Muscle of arm (tissue), 14 donors: ENCODE data around the gene ZNF592. TPM values are rescaled to one million over a fixed set of nuclear protein-coding genes. Genes with fewer than 3 reads are reported as not detected.
"Not testable (repeated sequence)": the region's sequence is repeated elsewhere in the genome, so short reads cannot be mapped to it uniquely, and the experiment has no call there.

Experiments used
- DNase-seq: peaks from one replicate; pipeline ENCODE4 v3.0.0-alpha.2; 2013
- long read RNA-seq, 11 donors: transcript quantifications; one replicate each; lab custom pipeline, GENCODE V29; 2026
- polyA plus RNA-seq, 12 donors: library from polyadenylated mRNA; unstranded; fragments of 120-200 nt; gene quantifications; one replicate each; pipeline ENCODE4 v1.2.1, GENCODE V29; 2013; ENCODE audit not compliant: insufficient read length in 12 of 12

ZNF592 gene
- 10 to 100 TPM in 11 of 12 donors, not detected in 1; 19.5 to 29.1 (median 21.5) TPM for polyA plus RNA-seq
- long read RNA-seq, donor 1, full-length matches to known transcripts: 2 of 32 reads
- long read RNA-seq, donor 1, partial matches to known transcripts: 25 of 32 reads
- long read RNA-seq, donor 1, other reads (novel, unspliced or antisense): 5 of 32 reads
- long read RNA-seq, donor 2, full-length matches to known transcripts: 4 of 27 reads
- long read RNA-seq, donor 2, partial matches to known transcripts: 23 of 27 reads
- long read RNA-seq, donor 2, other reads (novel, unspliced or antisense): 0 of 27 reads
- long read RNA-seq, donor 3: 0 reads
- long read RNA-seq, donor 4: 0 reads
- long read RNA-seq, donor 5: 0 reads
- long read RNA-seq, donor 6, partial matches to known transcripts: 5 of 5 reads
- long read RNA-seq, donor 6, other reads (novel, unspliced or antisense): 0 of 5 reads
- long read RNA-seq, donor 7: 0 reads
- long read RNA-seq, donor 8, full-length matches to known transcripts: 3 of 11 reads
- long read RNA-seq, donor 8, partial matches to known transcripts: 8 of 11 reads
- long read RNA-seq, donor 8, other reads (novel, unspliced or antisense): 0 of 11 reads
- long read RNA-seq, donor 9, full-length matches to known transcripts: 1 of 9 reads
- long read RNA-seq, donor 9, partial matches to known transcripts: 8 of 9 reads
- long read RNA-seq, donor 9, other reads (novel, unspliced or antisense): 0 of 9 reads
- long read RNA-seq, donor 10, full-length matches to known transcripts: 1 of 20 reads
- long read RNA-seq, donor 10, partial matches to known transcripts: 19 of 20 reads
- long read RNA-seq, donor 10, other reads (novel, unspliced or antisense): 0 of 20 reads
- long read RNA-seq, donor 11, full-length matches to known transcripts: 1 of 1 reads
- long read RNA-seq, donor 11, partial matches to known transcripts: 0 of 1 reads
- long read RNA-seq, donor 11, other reads (novel, unspliced or antisense): 0 of 1 reads

GRCh38 chr15:84748274-84749110, at the start of gene ZNF592:
ZNF592 (plus strand) TSS chr15:84748592; CDS start chr15:84782676, 34,084 bp downstream.
- peak; percentile 79 for DNase-seq

DNA sequence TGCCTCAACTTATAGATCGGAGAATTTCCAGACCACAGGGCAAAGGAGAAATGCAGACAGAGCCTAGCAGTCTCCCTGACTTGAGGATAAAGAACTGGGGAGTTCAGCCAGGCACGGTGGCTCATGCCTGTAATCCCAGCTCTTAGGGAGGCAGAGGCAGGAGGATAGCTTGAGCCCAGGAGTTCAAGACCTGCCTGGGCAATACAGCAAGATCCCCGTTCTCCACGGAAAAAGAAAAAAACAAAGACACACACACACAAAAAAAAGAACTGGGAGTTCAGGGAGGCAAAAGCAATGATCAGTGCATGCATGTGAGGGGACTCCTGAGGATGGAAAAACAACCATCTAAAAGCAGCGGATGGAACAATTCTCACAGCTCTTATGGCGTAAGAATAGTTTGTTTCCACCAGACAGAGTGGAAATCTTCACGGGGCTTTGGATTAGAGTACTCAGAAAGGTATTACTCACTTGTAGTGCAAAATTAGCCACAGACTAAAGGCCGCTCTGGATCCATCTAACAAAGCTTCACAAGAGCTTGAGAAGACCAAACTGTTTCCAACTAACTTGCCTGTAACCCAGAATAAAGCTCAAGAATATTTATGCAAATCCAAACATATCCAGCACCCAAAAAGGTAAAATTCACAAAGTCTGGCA, 48.7 kb upstream of the ZNF592 start:
- DNase-seq: no peak

- DNase-seq: peak; percentile 8
These were observed 45.4 kb upstream of the ZNF592 start for GRCh38 chr15:84702961-84703482.

DNA sequence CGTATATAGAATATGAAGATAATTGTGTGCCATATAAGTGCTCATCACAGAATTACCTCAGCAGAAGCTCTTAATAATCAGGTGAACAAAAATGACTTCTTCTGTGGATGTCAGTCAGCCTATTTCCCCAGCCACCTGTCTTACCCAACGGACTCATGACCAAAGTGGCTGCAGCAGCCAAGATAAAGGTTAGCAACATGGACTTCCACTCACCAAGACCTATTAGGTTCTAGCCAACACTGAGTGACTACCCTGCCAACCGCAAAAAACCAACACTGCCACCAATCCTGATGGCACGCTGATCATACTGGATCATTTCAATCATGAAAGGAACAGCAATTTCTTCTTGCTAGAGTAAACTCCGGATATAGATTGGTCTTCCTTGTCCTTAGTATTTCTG, 44.6 kb upstream of the ZNF592 start:
- DNase-seq: no peak

DNA sequence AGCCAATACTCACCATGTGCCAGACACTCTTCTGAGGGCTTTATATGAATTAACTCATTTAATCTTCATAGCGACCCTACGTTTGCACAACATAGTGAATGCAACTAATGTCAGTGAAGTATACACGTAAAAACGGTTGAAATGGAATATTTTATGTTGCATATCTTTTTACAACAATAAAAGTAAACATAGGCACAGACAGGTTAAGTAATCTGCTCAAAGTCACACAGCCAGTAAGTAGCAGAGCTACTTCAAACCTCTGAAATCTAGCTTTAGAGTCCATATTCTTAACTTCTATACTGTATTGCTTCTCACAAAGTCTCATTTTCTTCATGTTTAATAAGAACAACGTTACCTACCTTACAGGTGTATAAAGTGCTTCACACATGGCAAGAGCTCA, 34.0 kb upstream of the ZNF592 start:
- DNase-seq: no peak

DNA sequence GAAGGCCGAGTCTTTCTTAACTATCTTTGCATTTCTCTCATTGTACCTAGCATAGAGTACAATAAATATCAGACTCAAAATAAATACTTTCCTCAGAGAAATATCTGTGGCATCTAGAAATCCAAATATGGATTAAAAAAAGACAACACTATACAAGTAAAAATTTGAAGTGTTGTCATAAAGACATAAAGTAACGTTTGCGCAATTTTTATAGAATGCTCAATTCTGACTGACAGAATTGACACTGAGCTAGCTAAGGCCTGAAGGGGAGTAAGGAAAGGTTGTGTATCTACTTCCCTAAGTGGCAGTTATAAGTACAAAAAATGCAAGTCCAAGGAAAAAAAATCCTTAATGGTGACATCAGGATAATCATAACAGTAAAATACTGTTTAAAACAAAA, 33.6 kb upstream of the ZNF592 start:
- DNase-seq: no peak

GRCh38 chr15:84715441-84716035, 32.9 kb upstream of the ZNF592 start:
- no peak for DNase-seq

GRCh38 chr15:84716036-84716732, 32.2 kb upstream of the ZNF592 start, which contains the start of gene SEC11A:
SEC11A (minus strand) TSS chr15:84716139; CDS start chr15:84716075, 64 bp downstream.
- peak; percentile 93 for DNase-seq

GRCh38 chr15:84721371-84721770, 27.0 kb upstream of the ZNF592 start:
- DNase-seq: no peak

- DNase-seq: no peak
These were observed 25.8 kb upstream of the ZNF592 start for GRCh38 chr15:84722628-84723027.

GRCh38 chr15:84725001-84725491, 23.3 kb upstream of the ZNF592 start:
- no peak for DNase-seq

- no peak for DNase-seq
These were observed 21.0 kb upstream of the ZNF592 start for GRCh38 chr15:84727429-84727828.

DNA sequence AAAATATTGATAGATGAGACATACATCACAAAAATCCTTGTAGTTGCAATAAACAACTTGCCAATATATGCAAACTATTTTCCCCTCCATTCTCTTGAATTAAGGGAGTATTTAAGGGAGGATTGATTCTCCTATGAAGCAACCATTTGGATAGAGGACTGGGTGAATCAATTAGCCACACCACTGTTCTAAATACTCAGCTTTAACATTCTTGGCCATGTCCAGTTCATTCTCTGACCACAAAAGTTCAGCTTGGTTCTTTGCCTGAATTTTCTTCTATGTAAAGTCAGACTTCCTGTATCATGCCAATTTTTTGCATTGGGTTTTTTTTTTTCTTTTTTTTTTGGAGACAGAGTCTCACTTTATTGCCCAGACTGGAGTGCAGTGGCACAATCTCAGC, 16.6 kb upstream of the ZNF592 start:
- no peak for DNase-seq

- DNase-seq: no peak
These were observed 13.5 kb upstream of the ZNF592 start for GRCh38 chr15:84734794-84735479.

GRCh38 chr15:84735480-84736061, 12.8 kb upstream of the ZNF592 start:
- not testable (repeated sequence) for DNase-seq

GRCh38 chr15:84736375-84736774, 12.0 kb upstream of the ZNF592 start:
- DNase-seq: no peak

GRCh38 chr15:84737005-84737404, 11.4 kb upstream of the ZNF592 start:
- DNase-seq: no peak

DNA sequence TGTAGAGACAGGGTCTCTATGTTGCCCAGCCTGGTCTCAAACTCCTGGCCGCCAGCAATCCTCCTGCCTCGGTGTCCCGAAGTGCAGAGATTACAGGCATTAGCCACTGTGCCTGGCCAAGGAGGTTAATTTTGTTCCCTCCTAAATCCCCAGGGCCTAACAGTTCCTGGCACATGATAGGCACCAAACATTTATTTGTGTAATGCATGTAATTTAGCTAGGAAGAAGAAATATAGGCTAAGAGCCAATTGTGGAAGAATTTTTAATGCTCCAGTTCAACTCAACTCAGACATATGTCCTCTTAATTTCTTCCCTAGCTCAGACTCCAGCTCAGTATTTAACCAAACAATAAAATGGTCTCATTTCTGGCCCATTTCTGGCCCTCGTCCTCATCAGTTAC, 7.7 kb upstream of the ZNF592 start:
- no peak for DNase-seq
